Measurements from ENCODE around the gene MRPL16.

DNA sequence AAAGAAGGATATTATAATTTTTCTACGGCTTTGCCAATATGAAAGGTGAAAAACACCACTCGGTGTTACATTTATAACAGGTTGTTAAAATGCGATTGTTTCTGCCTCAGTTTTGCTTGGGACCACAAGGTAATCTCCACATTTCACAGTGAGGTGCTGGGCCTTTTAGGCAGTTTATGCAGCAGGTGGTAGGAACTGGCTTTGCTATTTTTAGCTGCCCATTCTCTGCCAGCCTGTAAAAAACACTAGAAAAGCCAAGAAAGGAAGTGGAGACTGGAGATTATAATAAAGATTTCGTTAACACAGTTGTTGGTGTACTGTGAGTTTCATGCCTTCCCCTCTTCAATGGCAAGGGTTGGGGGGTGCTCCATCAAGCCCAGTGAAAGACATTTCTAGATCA is 8.0 kb upstream of the MRPL16 start:
- TF ChIP-seq, protein P1, sequence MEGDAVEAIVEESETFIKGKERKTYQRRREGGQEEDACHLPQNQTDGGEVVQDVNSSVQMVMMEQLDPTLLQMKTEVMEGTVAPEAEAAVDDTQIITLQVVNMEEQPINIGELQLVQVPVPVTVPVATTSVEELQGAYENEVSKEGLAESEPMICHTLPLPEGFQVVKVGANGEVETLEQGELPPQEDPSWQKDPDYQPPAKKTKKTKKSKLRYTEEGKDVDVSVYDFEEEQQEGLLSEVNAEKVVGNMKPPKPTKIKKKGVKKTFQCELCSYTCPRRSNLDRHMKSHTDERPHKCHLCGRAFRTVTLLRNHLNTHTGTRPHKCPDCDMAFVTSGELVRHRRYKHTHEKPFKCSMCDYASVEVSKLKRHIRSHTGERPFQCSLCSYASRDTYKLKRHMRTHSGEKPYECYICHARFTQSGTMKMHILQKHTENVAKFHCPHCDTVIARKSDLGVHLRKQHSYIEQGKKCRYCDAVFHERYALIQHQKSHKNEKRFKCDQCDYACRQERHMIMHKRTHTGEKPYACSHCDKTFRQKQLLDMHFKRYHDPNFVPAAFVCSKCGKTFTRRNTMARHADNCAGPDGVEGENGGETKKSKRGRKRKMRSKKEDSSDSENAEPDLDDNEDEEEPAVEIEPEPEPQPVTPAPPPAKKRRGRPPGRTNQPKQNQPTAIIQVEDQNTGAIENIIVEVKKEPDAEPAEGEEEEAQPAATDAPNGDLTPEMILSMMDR (IDR thresholded peaks at IDR 0.05): no peak
- TF ChIP-seq ZFX (IDR thresholded peaks at IDR 0.05; ENCODE audit: borderline replicate concordance): no peak
